Endothelial cell of umbilical vein (primary cell): ENCODE results near the gene CPNE5.

Experiments used
- CTCF ChIP-seq, 2 donors: IDR thresholded peaks; 1 replicate in 1 of 2; 2 replicates in 1 of 2; pipeline ENCODE4 v1.5.1; 2011; ENCODE audit warnings: low read length in 2 of 2, mild to moderate bottlenecking in 2 of 2, moderate library complexity in 2 of 2, control low read depth in 1 of 2, inconsistent platforms in 1 of 2, low read depth in 1 of 2; ENCODE audit not compliant: insufficient read depth in 1 of 2; ENCODE audit errors: extremely low read depth in 1 of 2
- MYC ChIP-seq: IDR thresholded peaks from one replicate; pipeline ENCODE4 v1.6.1; 2011; ENCODE audit warnings: mild to moderate bottlenecking, low read depth, low read length
- POLR2A ChIP-seq: IDR thresholded peaks from 2 replicates; pipeline ENCODE4 v1.6.1; 2012; ENCODE audit warnings: low read depth, mild to moderate bottlenecking, control low read depth, low read length

- TF ChIP-seq CTCF (IDR thresholded peaks at IDR 0.05; ENCODE audit: extremely low read depth in 1 of 2, insufficient read depth in 1 of 2, low read depth in 1 of 2, low read length in 2 of 2) (no peak), POLR2A (peak; percentile 25), MYC (no peak)
These were observed 15.0 kb downstream of the CPNE5 start for GRCh38 chr6:36824253-36824652.
